Activated CD4-positive, alpha-beta memory T cell treated with anti-CD3 and anti-CD28 coated beads, Interleukin-2, amount 10 ng/mL, durations not matched to agents 7 days and 5 days (primary cell): ENCODE measurements around the gene ZNF557. TPM values are rescaled to one million over a fixed set of nuclear protein-coding genes. Genes with fewer than 3 reads are reported as not detected.

Experiments used
- CTCF ChIA-PET: fragments of 350-600 bp; sonication (Branson Sonifier 250); formaldehyde crosslinking; loops from one replicate; lab custom pipeline; 2021; ENCODE audit warnings: antibody characterized with exemption, inconsistent platforms; lab: Charles Lee
- POLR2A ChIA-PET: fragments of 350-600 bp; sonication (Branson Sonifier 250); formaldehyde crosslinking; loops from one replicate; lab custom pipeline; 2021; ENCODE audit warnings: antibody characterized with exemption; lab: Charles Lee
- DNase-seq: peaks from one replicate; pipeline ENCODE4 v3.0.0-alpha.2; 2020
- H3K27ac Mint-ChIP-seq: one replicate; pipeline ENCODE4 v1.8.0; 2021; ENCODE audit warnings: mild to moderate bottlenecking, mixed read lengths
- H3K27me3 Mint-ChIP-seq: one replicate; pipeline ENCODE4 v1.8.0; 2021; ENCODE audit warnings: mixed read lengths
- H3K36me3 Mint-ChIP-seq: one replicate; pipeline ENCODE4 v1.8.0; 2021; ENCODE audit warnings: low read depth, mixed read lengths
- H3K4me1 Mint-ChIP-seq: one replicate; pipeline ENCODE4 v1.8.0; 2021; ENCODE audit warnings: mixed read lengths
- H3K4me3 Mint-ChIP-seq: one replicate; pipeline ENCODE4 v1.8.0; 2021; ENCODE audit warnings: mild to moderate bottlenecking, mixed read lengths
- H3K9me3 Mint-ChIP-seq: one replicate; pipeline ENCODE4 v1.8.0; 2021; ENCODE audit warnings: mixed read lengths
- total RNA-seq, 2 experiments: library from RNA; stranded (reverse); gene quantifications; one replicate each; pipeline ENCODE4 v1.2.3, GENCODE V29; 2021

ZNF557 gene
- total RNA-seq, 2 experiments from 2014 or later = 12.9 to 13.4 TPM

DNA sequence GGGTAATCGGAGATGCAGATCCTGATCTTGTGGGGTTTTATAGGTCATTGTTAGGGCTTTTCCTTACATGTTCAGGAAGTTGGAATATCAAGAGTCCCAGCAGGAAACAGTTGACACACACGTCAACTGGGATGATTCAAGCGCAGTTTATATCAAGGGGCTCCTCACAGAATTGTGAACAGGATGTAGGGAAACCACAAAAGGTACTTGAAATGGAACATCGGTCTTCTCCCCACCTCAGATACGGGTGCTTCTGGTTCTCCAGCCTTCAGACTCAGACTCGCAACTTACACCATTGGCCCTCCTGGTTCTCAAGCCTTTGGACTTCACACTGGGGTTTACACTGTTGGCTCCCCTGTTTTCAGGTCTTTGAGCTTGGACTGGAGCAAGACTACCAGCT is 19.5 kb downstream of the ZNF557 start:
- ChIA-PET CTCF (no interaction called here), POLR2A (no interaction called here)
- Mint-ChIP-seq H3K27me3 (no peaks in the 10 kb centered on the region), H3K36me3 (peaks cover 46% of the 10 kb centered on the region), H3K27ac (no peak overlapping the region), H3K4me1 (no peaks in the 10 kb centered on the region), H3K4me3 (no peak overlapping the region), H3K9me3 (peaks cover 57% of the 10 kb centered on the region)
- DNase-seq = no peak

DNA sequence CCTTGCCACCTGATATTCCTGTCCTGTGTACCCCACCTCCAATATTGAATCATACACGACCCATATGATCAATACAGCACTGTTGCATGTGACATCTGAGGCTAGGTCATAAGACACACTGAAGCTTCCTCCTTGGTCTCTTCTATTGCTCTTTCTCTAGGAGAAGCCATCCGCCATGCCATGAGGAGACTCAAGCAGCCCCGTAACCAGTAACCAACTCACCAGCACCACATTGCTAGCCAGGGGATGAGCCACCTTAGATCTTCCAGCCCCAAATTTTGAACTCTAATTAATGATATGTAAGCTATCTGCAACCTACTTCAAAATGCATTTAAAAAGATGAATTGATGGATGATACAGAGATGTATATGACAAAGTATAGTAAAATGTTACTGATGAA is 28.6 kb downstream of the ZNF557 start:
- ChIA-PET POLR2A (interaction anchor here (3.6 kb wide), 1 partner anchor 29 kb away, joined by 38 read pairs; the partner anchor contains the start of gene ZNF557), CTCF (interaction anchor here (1.0 kb wide), 1 partner anchor 27 kb away, joined by 3 read pairs; no protein-coding TSS in a partner anchor)
- H3K9me3 Mint-ChIP-seq = peaks cover 28% of the 10 kb centered on the region
- peak overlapping the region; percentile 80 for H3K4me3 Mint-ChIP-seq
- peaks cover 32% of the 10 kb centered on the region for H3K4me1 Mint-ChIP-seq
- H3K27ac Mint-ChIP-seq = peak overlapping the region; percentile 78
- no peak for DNase-seq
- H3K36me3 Mint-ChIP-seq = peaks cover 28% of the 10 kb centered on the region
- peaks cover 8% of the 10 kb centered on the region for H3K27me3 Mint-ChIP-seq

DNA sequence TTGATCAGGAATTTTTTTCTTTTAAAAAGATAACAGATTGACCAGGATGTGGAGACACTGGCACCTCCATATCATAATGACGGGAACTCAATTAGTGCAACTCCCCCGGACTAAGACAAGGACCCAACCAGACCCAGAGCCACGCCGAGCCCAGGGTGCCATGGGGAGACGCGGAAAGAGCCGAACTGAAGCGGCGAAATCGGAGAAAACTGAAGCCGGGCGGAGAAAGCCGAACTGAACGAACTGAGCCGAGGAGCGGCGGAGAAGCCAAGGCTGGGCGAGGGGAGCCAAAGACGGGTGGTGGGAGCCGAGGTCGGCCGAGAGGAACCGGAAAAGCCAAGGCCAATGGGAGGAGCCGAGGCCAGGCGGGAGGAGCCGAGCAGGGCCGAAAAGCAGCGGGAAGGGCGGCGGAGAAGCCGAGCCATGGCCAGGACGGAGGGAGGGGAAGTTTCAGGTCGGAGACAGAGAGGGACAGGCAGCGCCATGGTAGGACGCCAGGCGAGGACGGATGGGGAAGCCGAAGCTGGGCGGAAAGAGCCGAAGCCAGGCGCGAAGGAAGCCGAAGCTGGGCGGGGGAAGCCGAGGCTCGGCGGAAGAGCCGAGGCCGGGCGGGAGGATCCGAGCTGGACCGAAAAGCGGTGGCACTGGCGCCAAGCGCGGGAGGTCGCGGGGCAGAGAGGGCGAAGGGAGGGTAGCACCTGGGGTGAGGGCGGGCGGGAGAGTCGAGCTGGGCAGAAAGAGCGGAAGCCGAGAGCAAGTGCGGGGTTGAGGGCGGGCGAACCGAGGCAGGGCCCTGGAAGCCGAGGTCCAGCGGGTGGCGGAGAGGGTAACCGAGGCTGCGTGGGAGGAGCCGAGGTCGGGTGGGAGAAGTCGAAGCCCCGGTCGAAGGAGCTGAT is 29.4 kb downstream of the ZNF557 start:
- Mint-ChIP-seq H3K36me3 (peaks cover 24% of the 10 kb centered on the region), H3K27me3 (peaks cover 8% of the 10 kb centered on the region), H3K4me3 (peak overlapping the region; percentile 80), H3K4me1 (peaks cover 32% of the 10 kb centered on the region), H3K9me3 (peaks cover 25% of the 10 kb centered on the region), H3K27ac (peak overlapping the region; percentile 78)
- peak; percentile 84 for DNase-seq
- POLR2A ChIA-PET = interaction anchor here (0.6 to 3.6 kb wide), 16 partner anchors 21 to 991 kb away, joined by 3 to 38 read pairs (median 3); partner anchors contain the start of genes ARHGEF18, INSR, PET100 and SNAPC2
- CTCF ChIA-PET = interaction anchor here (0.6 to 1.6 kb wide), 14 partner anchors 28 to 701 kb away, joined by 3 to 11 read pairs (median 4); partner anchors contain the start of genes PET100, TRAPPC5, XAB2 and ZNF557

DNA sequence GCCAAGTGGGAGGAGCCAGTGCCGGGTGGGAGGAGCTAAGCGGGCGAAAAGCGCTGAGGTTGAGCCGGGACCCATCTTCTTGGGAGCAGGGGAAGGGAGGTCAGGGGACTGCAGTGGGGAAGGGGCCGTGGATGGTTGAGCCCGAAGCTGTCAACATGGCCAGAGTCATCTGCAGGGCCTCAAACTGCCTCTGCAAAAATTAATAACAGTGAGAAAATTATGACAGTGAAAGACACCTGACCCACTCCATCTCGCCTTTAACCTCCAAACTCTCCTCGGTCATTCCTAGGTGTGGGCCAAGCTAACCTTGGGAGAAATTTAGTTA is 30.1 kb downstream of the ZNF557 start:
- CTCF ChIA-PET = interaction anchor here (0.6 to 1.6 kb wide), 13 partner anchors 30 to 700 kb away, joined by 3 to 11 read pairs (median 4); partner anchors contain the start of genes PET100, TRAPPC5, XAB2 and ZNF557
- no peak for DNase-seq

DNA sequence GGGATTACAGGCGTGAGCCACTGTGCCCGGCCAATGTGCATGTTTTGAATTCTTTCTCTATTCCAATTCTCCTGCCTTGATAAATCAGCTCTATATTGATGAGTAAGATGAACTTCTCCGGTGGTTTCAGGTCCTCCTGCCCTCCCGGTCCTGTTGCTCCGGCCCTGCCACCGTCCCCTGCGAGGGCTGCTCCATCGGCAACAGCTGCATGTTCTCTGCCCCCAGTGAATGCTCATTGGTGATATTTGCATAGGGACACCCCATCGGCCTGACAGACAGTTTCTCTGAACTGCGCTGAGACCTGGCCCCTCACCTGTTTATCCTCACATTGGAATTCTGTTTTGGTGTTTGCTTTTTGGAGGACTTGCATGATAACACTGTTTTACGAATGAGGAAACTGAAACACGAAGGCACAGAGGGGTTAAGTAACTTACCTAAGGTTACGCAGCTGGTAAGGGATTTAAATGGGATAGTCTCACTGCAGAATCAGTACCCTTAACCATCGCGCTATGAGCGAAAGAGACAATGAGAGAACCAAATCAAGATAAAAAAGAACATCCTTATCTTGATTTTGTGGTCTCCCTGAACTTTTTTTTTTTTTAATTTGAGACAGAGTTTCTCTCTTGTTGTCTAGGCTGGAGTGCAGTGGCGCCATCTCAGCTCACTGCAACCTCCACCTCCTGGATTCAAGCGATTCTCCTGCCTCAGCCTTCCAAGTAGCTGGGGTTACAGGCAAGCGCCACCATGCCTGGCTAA is 32.2 kb downstream of the ZNF557 start:
- H3K9me3 Mint-ChIP-seq = peaks cover 12% of the 10 kb centered on the region
- CTCF ChIA-PET = interaction anchor here (0.7 to 2.9 kb wide), 17 partner anchors 12 to 579 kb away, joined by 3 to 19 read pairs (median 3); partner anchors contain the start of genes ARHGEF18, MCOLN1, TRAPPC5 and ZNF557
- peaks cover 13% of the 10 kb centered on the region for H3K36me3 Mint-ChIP-seq
- POLR2A ChIA-PET = interaction anchor here (0.6 to 2.8 kb wide), 3 partner anchors 32 to 627 kb away, joined by 3 to 12 read pairs (median 4); partner anchors contain the start of gene ZNF557
- H3K4me1 Mint-ChIP-seq = peaks cover 32% of the 10 kb centered on the region
- no peak overlapping the region for H3K27ac Mint-ChIP-seq
- peak overlapping the region; percentile 43 for H3K4me3 Mint-ChIP-seq
- peaks cover 8% of the 10 kb centered on the region for H3K27me3 Mint-ChIP-seq
- no peak for DNase-seq

More for the DNA sequence above, 30.1 kb downstream of the ZNF557 start:
- Mint-ChIP-seq H3K4me1 (peaks cover 32% of the 10 kb centered on the region), H3K27me3 (peaks cover 8% of the 10 kb centered on the region), H3K9me3 (peaks cover 25% of the 10 kb centered on the region), H3K36me3 (peaks cover 24% of the 10 kb centered on the region), H3K27ac (peak overlapping the region; percentile 78), H3K4me3 (peak overlapping the region; percentile 80)
- POLR2A ChIA-PET = interaction anchor here (0.6 to 3.6 kb wide), 16 partner anchors 22 to 992 kb away, joined by 3 to 38 read pairs (median 3); partner anchors contain the start of genes ARHGEF18, INSR, PET100 and SNAPC2

DNA sequence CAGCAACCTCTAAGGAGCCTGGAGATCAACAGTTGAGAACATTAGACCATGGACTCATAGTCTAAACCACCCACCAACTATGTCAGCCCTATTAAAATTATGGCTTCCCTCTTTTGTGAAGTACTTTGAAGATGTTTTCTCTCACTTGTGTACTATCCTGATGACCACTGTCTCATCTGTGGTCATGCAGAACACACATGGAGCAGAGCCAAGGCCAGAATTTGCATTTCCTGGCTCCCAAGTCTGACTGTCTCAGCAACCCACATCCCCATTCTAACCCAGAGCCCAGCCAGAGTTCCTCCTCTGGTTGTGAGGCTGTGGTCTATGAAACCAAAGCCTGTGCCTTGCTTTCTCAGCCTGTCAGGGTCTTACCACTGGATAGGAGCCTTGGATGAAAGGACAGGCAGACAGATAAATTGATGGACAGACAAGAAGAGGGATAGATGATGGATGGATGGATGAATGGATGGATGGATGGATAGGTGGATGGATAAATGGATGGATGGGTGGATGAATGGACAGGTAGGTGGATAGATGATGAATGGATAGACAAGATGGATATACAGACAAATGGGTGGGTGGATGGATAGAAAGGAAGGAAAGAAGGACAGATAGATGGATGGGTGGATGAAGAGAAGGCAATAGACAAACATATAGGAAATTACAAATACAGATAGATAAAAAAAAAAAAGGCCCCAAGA is 35.4 kb downstream of the ZNF557 start:
- Mint-ChIP-seq H3K4me1 (peaks cover 15% of the 10 kb centered on the region), H3K9me3 (no peaks in the 10 kb centered on the region), H3K36me3 (no peaks in the 10 kb centered on the region), H3K27ac (no peak overlapping the region), H3K4me3 (no peak overlapping the region), H3K27me3 (peaks cover 5% of the 10 kb centered on the region)
- CTCF ChIA-PET = no interaction called here
- POLR2A ChIA-PET = no interaction called here
- DNase-seq = no peak

DNA sequence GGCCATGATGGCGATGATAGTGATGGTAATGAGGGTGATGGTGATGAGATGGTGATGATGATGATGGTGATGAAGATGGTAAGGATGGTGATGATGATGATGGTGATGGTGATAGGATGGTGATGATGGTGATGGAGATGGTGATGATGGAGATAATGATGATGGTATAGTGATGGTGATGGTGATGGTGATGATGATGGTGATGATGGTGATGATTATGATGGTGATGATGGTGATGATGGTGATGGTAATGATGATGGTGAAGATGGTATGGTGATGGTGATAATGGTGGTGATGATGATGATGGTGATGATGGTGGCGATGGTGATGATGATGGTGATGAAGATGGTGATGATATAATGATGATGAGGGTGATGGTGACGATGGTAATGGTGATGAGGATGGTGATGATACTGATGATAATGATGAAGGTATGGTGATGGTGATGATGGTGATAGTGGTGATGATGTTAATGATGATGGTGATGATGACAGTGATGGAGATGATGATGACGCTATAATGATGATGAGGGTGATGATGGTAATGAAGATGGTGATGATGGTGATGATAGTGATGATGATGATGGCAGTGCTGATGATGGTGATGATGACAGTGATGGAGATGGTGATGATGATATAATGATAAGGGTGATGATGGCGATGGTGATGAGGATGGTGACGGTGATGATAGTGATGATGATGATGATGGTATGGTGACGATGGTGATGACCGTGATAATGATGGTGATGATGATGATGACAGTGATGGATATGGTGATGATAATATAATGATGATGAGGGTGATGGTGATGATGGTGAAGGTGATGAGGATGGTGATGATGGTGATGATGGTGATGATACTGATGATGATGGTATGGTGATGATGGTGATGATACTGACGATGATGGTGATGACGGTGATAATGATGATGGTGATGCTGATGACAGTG is 37.5 kb downstream of the ZNF557 start:
- Mint-ChIP-seq H3K27me3 (no peaks in the 10 kb centered on the region), H3K4me1 (peaks cover 6% of the 10 kb centered on the region), H3K36me3 (no peaks in the 10 kb centered on the region)

DNA sequence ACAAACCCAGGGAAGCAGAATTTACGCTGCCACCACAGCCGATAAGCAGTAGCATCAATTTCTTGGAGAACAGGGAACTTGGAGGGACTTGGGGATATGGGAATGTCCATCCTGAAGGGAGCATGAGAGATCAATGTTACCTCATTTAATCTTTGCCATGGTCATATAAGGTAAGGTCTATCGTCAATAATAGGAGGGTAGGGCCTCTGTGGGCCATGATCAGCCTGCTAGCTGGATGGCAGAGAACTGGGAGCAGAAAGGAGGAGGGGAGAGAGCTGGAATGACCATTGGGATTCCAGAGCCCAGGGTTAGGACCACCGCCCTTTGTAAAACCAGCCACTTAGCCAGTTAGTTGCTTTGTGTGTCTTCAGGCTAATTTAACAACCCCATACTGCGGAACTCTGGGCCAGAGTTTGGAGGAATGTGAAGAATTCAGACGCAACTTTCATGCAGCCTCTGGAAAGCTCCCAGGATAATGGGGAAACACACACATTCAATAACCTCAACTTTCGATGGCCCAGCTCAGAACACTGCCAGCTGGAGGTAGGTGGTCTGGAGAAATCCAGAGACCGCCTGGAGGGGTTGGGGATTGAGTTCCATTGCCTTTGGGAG is 40.3 kb downstream of the ZNF557 start:
- Mint-ChIP-seq H3K36me3 (no peaks in the 10 kb centered on the region), H3K4me3 (no peak overlapping the region), H3K27ac (no peak overlapping the region), H3K27me3 (peaks cover 2% of the 10 kb centered on the region), H3K9me3 (no peaks in the 10 kb centered on the region), H3K4me1 (no peaks in the 10 kb centered on the region)
- ChIA-PET CTCF (no interaction called here), POLR2A (no interaction called here)
- no peak for DNase-seq

More for the DNA sequence above, 37.5 kb downstream of the ZNF557 start:
- Mint-ChIP-seq H3K4me3 (no peak overlapping the region), H3K9me3 (no peaks in the 10 kb centered on the region), H3K27ac (no peak overlapping the region)
- DNase-seq = no peak
- CTCF ChIA-PET = no interaction called here
- POLR2A ChIA-PET = no interaction called here

DNA sequence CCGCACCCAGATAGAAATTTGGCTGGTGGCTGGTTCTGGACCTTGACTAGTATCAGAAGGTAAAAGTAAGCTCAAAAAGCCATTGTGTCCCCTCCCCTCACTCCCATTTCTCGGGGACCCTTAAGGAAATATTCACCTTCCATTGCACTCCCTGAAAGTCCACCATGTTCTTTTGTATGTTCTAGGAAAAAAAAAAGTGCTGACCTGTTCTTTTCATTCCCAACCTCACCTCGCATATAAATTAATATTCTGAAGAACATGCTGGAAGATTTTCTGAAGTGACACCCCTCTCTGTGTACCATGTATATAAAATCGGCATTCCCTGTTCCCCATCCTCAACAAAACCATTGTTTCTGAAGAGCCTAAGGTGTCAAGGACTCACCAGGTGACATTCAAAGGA is 43.2 kb downstream of the ZNF557 start:
- DNase-seq = no peak
- no peak overlapping the region for H3K4me3 Mint-ChIP-seq
- H3K27me3 Mint-ChIP-seq = peaks cover 2% of the 10 kb centered on the region
- ChIA-PET POLR2A (no interaction called here), CTCF (no interaction called here)
- no peaks in the 10 kb centered on the region for H3K4me1 Mint-ChIP-seq
- H3K9me3 Mint-ChIP-seq = no peaks in the 10 kb centered on the region
- no peak overlapping the region for H3K27ac Mint-ChIP-seq
- H3K36me3 Mint-ChIP-seq = no peaks in the 10 kb centered on the region

DNA sequence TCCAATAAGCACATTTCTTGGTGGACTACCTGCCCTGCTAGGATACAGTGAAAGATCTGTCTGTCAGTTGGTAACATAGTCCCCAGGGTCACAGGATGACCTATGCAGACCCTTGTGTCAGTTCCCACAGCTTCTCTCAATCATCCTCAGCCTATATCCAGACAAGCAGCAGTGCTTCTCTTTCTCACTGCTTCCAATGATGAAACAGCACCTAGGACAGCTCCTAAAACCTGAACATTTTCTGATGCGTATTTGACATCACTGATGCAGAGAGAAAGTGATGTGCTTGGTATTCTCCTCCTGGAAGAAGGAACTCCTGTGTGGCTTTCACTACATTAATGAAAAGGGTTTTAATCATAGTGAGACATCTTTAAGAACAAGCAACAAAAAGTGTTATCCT is 43.7 kb downstream of the ZNF557 start:
- H3K27ac Mint-ChIP-seq = no peak overlapping the region
- no peak for DNase-seq
- H3K27me3 Mint-ChIP-seq = peaks cover 2% of the 10 kb centered on the region
- no peaks in the 10 kb centered on the region for H3K4me1 Mint-ChIP-seq
- CTCF ChIA-PET = interaction anchor here (0.5 kb wide), 1 partner anchor 12 kb away, joined by 3 read pairs; no protein-coding TSS in a partner anchor
- H3K4me3 Mint-ChIP-seq = no peak overlapping the region
- H3K36me3 Mint-ChIP-seq = no peaks in the 10 kb centered on the region
- H3K9me3 Mint-ChIP-seq = no peaks in the 10 kb centered on the region
- POLR2A ChIA-PET = no interaction called here

DNA sequence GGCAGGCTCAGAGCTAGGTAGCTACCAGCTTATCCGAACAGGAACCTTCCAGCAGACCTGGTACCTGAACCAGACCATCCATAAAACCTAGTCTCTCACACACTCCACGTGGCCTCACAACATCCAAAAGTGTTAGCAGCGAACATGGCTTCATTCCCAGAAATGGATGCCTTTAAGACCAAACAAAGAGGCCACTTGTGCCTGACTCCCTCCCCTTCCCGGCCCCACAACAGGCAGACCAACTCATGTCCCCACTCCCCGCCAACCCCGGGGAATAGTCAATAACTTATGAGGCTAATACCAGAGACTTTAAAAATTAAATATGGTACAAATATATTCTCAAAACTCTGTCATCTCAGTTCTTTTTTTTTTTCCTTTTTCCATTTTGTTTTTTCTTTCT is 46.2 kb downstream of the ZNF557 start:
- no peaks in the 10 kb centered on the region for H3K4me1 Mint-ChIP-seq
- no peaks in the 10 kb centered on the region for H3K36me3 Mint-ChIP-seq
- H3K27ac Mint-ChIP-seq = no peak overlapping the region
- no peak for DNase-seq
- CTCF ChIA-PET = interaction anchor here (0.6 to 0.7 kb wide), 2 partner anchors 431 to 578 kb away, joined by 3 to 4 read pairs; no protein-coding TSS in a partner anchor
- POLR2A ChIA-PET = no interaction called here
- no peak overlapping the region for H3K4me3 Mint-ChIP-seq
- peaks cover 2% of the 10 kb centered on the region for H3K27me3 Mint-ChIP-seq
- peaks cover 4% of the 10 kb centered on the region for H3K9me3 Mint-ChIP-seq
